Neuronal stem cell (in vitro differentiated cells): ENCODE data around the gene CCSER2.

Experiments used
- DNase-seq: peaks from one replicate; pipeline ENCODE4 v3.0.0-alpha.2; 2013; ENCODE audit warnings: low spot score
- H2AFZ ChIP-seq: one replicate; pipeline ENCODE4 v1.6.1; 2013; ENCODE audit warnings: mild to moderate bottlenecking, low read length, inconsistent platforms
- H2AK5ac ChIP-seq: 2 replicates; pipeline ENCODE4 v1.6.1; 2013; ENCODE audit warnings: low read depth, mild to moderate bottlenecking, inconsistent platforms, low read length, moderate library complexity, mixed read lengths
- H2BK120ac ChIP-seq: 2 replicates; pipeline ENCODE4 v1.6.1; 2013; ENCODE audit warnings: low read depth, mild to moderate bottlenecking, inconsistent platforms, low read length, moderate library complexity, mixed read lengths
- H2BK12ac ChIP-seq: one replicate; pipeline ENCODE4 v1.6.1; 2013; ENCODE audit warnings: low read length, inconsistent platforms
- H2BK15ac ChIP-seq: 2 replicates; pipeline ENCODE4 v1.6.1; 2013; ENCODE audit warnings: mild to moderate bottlenecking, low read length, inconsistent platforms, mixed read lengths
- H2BK5ac ChIP-seq: one replicate; pipeline ENCODE4 v1.6.1; 2013; ENCODE audit warnings: inconsistent platforms, mild to moderate bottlenecking, low read length, moderate library complexity
- H3K14ac ChIP-seq: one replicate; pipeline ENCODE4 v1.6.1; 2013; ENCODE audit warnings: low read length, inconsistent platforms
- H3K18ac ChIP-seq: 2 replicates; pipeline ENCODE4 v1.6.1; 2013; ENCODE audit warnings: low read length, inconsistent platforms
- H3K23ac ChIP-seq: 2 replicates; pipeline ENCODE4 v1.6.1; 2013; ENCODE audit warnings: low read depth, mild to moderate bottlenecking, mixed read lengths, low read length, inconsistent platforms; ENCODE audit not compliant: poor library complexity
- H3K27ac ChIP-seq: replicated peaks from 3 replicates; pipeline ENCODE4 v1.5.1; 2013; ENCODE audit warnings: low read length, inconsistent platforms
- H3K27me3 ChIP-seq, 3 experiments: 2 replicates each; pipeline ENCODE4 v1.6.1; 2013; ENCODE audit warnings: low read length in 3 of 3, mild to moderate bottlenecking in 2 of 3, inconsistent platforms in 1 of 3, low read depth in 1 of 3, mixed read lengths in 1 of 3, moderate library complexity in 1 of 3; ENCODE audit not compliant: control insufficient read depth in 3 of 3, insufficient read depth in 3 of 3
- H3K36me3 ChIP-seq, 2 donors: replicated peaks in 1 of 2; 2 replicates each; pipeline ENCODE4 v1.6.1; 2013; ENCODE audit warnings: low read length in 2 of 2; ENCODE audit not compliant: control insufficient read depth in 2 of 2, insufficient read depth in 2 of 2
- H3K4ac ChIP-seq: 2 replicates; pipeline ENCODE4 v1.6.1; 2013; ENCODE audit warnings: inconsistent platforms, mild to moderate bottlenecking, low read length, moderate library complexity
- H3K4me1 ChIP-seq, 2 donors: 1 replicate in 1 of 2; 2 replicates in 1 of 2; pipeline ENCODE4 v1.6.1; 2013; ENCODE audit warnings: low read length in 2 of 2, low read depth in 1 of 2; ENCODE audit not compliant: control insufficient read depth in 2 of 2, insufficient read depth in 1 of 2
- H3K4me2 ChIP-seq: one replicate; pipeline ENCODE4 v1.6.1; 2013; ENCODE audit warnings: mild to moderate bottlenecking, low read length, inconsistent platforms; ENCODE audit not compliant: insufficient read depth, poor library complexity, severe bottlenecking
- H3K4me3 ChIP-seq, 2 donors: 2 replicates each; pipeline ENCODE4 v1.5.1; 2013; ENCODE audit warnings: low read length in 2 of 2, mild to moderate bottlenecking in 2 of 2, inconsistent platforms in 1 of 2, moderate library complexity in 1 of 2
- H3K79me1 ChIP-seq: one replicate; pipeline ENCODE4 v1.6.1; 2013; ENCODE audit warnings: low read depth, mild to moderate bottlenecking, inconsistent platforms, low read length, moderate library complexity
- H3K9ac ChIP-seq: one replicate; pipeline ENCODE4 v1.6.1; 2013; ENCODE audit warnings: mild to moderate bottlenecking, low read depth, low read length, inconsistent platforms; ENCODE audit not compliant: poor library complexity
- H3K9me3 ChIP-seq, 2 donors: replicated peaks in 1 of 2; 2 replicates each; pipeline versions ENCODE3 to v1.6.1; 2013; ENCODE audit warnings: low read length in 2 of 2, mild to moderate bottlenecking in 2 of 2, inconsistent platforms in 1 of 2, low read depth in 1 of 2, mixed read lengths in 1 of 2, moderate library complexity in 1 of 2; ENCODE audit not compliant: control insufficient read depth in 2 of 2, insufficient read depth in 1 of 2
- H4K8ac ChIP-seq: one replicate; pipeline ENCODE4 v1.6.1; 2013; ENCODE audit warnings: low read depth, mild to moderate bottlenecking, inconsistent platforms, low read length, moderate library complexity
- H4K91ac ChIP-seq: one replicate; pipeline ENCODE4 v1.6.1; 2013; ENCODE audit warnings: low read length, low read depth, mild to moderate bottlenecking, inconsistent platforms; ENCODE audit not compliant: poor library complexity
- WGBS, 2 donors: extraction: QIAGEN DNeasy Blood & Tissue Kit; methylation state at CpG; one replicate each; pipeline ENCODE4 v1.1.7; 2013; ENCODE audit warnings: missing lambda C conversion rate in 2 of 2, mixed read lengths in 1 of 2; ENCODE audit not compliant: insufficient read length in 2 of 2, insufficient replicate concordance in 1 of 2; ENCODE audit errors: extremely low coverage in 2 of 2; 5-methylcytosine and 5-hydroxymethylcytosine counted together

CCSER2 gene

GRCh38 chr10:84340632-84341537, 12.5 kb downstream of the CCSER2 start:
- H3K27me3 ChIP-seq: no peaks in the 10 kb centered on the region
- no peak overlapping the region for H3K4me2 ChIP-seq
- no peak overlapping the region for H4K91ac ChIP-seq
- no peaks in the 10 kb centered on the region for H3K9me3 ChIP-seq
- no peak overlapping the region for H2AK5ac ChIP-seq
- no peak overlapping the region for H4K8ac ChIP-seq
- no peak for DNase-seq
- no peak overlapping the region for H3K27ac ChIP-seq
- no peak overlapping the region for H2BK120ac ChIP-seq
- no peak overlapping the region for H3K23ac ChIP-seq
- H3K14ac ChIP-seq: no peak overlapping the region
- H3K4ac ChIP-seq: no peak overlapping the region
- H2AFZ ChIP-seq: no peak overlapping the region
- no peak overlapping the region for H2BK15ac ChIP-seq
- no peak overlapping the region for H2BK5ac ChIP-seq
- H3K79me1 ChIP-seq: no peaks in the 10 kb centered on the region
- H3K36me3 ChIP-seq: peaks cover 0 to 5% of the 10 kb centered on the region in 2 donors
- WGBS, 2 donors: no CpG with 5 or more reads among the region's 9 CpGs
- no peak overlapping the region for H3K9ac ChIP-seq
- no peak overlapping the region for H3K4me3 ChIP-seq
- no peak overlapping the region for H2BK12ac ChIP-seq
- H3K18ac ChIP-seq: no peak overlapping the region
- peaks cover 0 to 4% of the 10 kb centered on the region in 2 donors for H3K4me1 ChIP-seq

GRCh38 chr10:84341538-84341856, 13.1 kb downstream of the CCSER2 start:
- Histone ChIP-seq H3K36me3 (peaks cover 0 to 5% of the 10 kb centered on the region in 2 donors), H2BK5ac (no peak overlapping the region), H3K27ac (no peak overlapping the region), H3K14ac (no peak overlapping the region), H3K9me3 (no peaks in the 10 kb centered on the region), H4K91ac (no peak overlapping the region), H2AK5ac (no peak overlapping the region), H3K23ac (no peak overlapping the region), H2BK12ac (no peak overlapping the region), H3K27me3 (no peaks in the 10 kb centered on the region), H4K8ac (no peak overlapping the region), H3K79me1 (no peaks in the 10 kb centered on the region), H3K9ac (no peak overlapping the region), H2AFZ (no peak overlapping the region), H3K4me3 (no peak overlapping the region), H3K18ac (no peak overlapping the region), H2BK15ac (no peak overlapping the region), H3K4me1 (peaks cover 0 to 2% of the 10 kb centered on the region in 2 donors), H3K4me2 (no peak overlapping the region), H3K4ac (no peak overlapping the region), H2BK120ac (no peak overlapping the region)
- WGBS, 2 donors: no CpG with 5 or more reads among the region's 1 CpG
- no peak for DNase-seq

- Histone ChIP-seq H2AFZ (no peak overlapping the region), H2AK5ac (no peak overlapping the region), H2BK120ac (no peak overlapping the region), H3K9ac (no peak overlapping the region), H4K8ac (no peak overlapping the region), H3K27me3 (no peaks in the 10 kb centered on the region), H2BK12ac (no peak overlapping the region), H3K4me2 (no peak overlapping the region), H2BK15ac (no peak overlapping the region), H3K79me1 (no peaks in the 10 kb centered on the region), H3K18ac (no peak overlapping the region), H2BK5ac (no peak overlapping the region), H4K91ac (no peak overlapping the region), H3K4me1 (no peaks in the 10 kb centered on the region), H3K36me3 (peaks cover 0 to 5% of the 10 kb centered on the region in 2 donors), H3K27ac (no peak overlapping the region), H3K4ac (no peak overlapping the region), H3K9me3 (no peaks in the 10 kb centered on the region), H3K4me3 (no peak overlapping the region), H3K23ac (no peak overlapping the region), H3K14ac (no peak overlapping the region)
- DNase-seq: no peak
- no CpG with 5 or more reads among the region's 1 CpG for WGBS, 2 donors
These were observed 13.6 kb downstream of the CCSER2 start for GRCh38 chr10:84341983-84342382.

- Histone ChIP-seq H3K14ac (no peak overlapping the region), H3K4me1 (no peaks in the 10 kb centered on the region), H3K23ac (no peak overlapping the region), H3K9ac (no peak overlapping the region), H3K18ac (no peak overlapping the region), H2AFZ (no peak overlapping the region), H4K8ac (no peak overlapping the region), H3K79me1 (no peaks in the 10 kb centered on the region), H3K4me2 (no peak overlapping the region), H3K27me3 (no peaks in the 10 kb centered on the region), H3K4ac (no peak overlapping the region), H2BK120ac (no peak overlapping the region), H2BK12ac (no peak overlapping the region), H3K9me3 (no peaks in the 10 kb centered on the region), H4K91ac (no peak overlapping the region), H3K4me3 (no peak overlapping the region), H2AK5ac (no peak overlapping the region), H2BK15ac (no peak overlapping the region), H2BK5ac (no peak overlapping the region), H3K36me3 (peaks cover 0 to 5% of the 10 kb centered on the region in 2 donors), H3K27ac (no peak overlapping the region)
- no peak for DNase-seq
- WGBS, 2 donors: 100% methylated on average over 2 of the region's 6 CpGs; no CpG with 5 or more reads in 1 of the 2 donors
These were observed 14.2 kb downstream of the CCSER2 start for GRCh38 chr10:84342584-84342983.
